Measurements from ENCODE around the gene NLRC4. TPM values are rescaled to one million over a fixed set of nuclear protein-coding genes. Genes with fewer than 3 reads are reported as not detected.
"Not testable (repeated sequence)": the region's sequence is repeated elsewhere in the genome, so short reads cannot be mapped to it uniquely, and the experiment has no call there.

NLRC4 gene
- total RNA-seq, 4 donors from 2014 or later, result 0.20 to 1.1 (median 0.57) TPM

DNA sequence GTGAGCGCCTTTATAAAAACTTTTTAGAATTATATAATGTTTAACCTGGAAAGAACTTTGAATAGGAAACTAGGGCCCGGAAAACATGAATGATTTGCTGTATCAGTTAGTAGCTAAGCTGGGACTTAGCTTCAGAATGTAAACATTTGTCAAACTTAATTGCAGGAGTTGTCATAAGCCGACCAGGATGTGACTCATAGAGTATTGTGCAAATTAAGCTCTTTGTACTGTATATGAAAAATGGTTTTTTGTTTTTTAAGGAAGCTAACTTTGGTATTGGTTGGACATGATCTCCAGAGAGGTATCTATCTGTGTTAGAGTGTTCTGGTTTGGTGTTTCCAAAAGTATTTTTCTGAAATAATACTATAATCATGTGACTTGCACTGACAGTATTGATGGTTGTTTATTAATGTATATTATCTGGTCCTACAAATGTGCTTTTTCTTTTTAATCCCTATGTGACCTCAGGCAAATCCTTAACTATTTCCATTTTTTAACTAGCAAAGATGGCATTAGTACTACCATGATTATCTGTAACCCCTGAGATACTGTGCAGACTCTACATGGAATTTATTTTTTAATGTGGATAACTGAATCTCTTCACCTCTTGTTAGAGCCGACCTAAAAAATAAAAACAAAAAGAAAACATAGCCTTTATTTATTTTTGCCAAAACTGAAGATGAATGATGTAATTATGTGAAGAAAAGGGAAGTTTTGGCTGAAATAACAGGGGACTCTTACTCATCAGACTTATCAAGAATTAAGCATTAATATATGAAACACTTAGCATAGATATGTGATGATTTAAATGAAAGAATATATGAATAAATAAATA lies 24.7 kb upstream of the NLRC4 start:
- 57 to 62% methylated on average over 4 of the region's 4 CpGs for WGBS, 2 donors
- H3K4me3 ChIP-seq (ENCODE audit: low read depth, poor library complexity, severe bottlenecking), result no peak overlapping the region
- no peak for DNase-seq (ENCODE audit: low spot score in 2 of 2)
- intact Hi-C loops (cut with DNase I; ENCODE audit: low total_unique reads), result no loop called here
- no peak for TF ChIP-seq POLR2A (IDR thresholded peaks at IDR 0.05)
- TF ChIP-seq, protein P1, sequence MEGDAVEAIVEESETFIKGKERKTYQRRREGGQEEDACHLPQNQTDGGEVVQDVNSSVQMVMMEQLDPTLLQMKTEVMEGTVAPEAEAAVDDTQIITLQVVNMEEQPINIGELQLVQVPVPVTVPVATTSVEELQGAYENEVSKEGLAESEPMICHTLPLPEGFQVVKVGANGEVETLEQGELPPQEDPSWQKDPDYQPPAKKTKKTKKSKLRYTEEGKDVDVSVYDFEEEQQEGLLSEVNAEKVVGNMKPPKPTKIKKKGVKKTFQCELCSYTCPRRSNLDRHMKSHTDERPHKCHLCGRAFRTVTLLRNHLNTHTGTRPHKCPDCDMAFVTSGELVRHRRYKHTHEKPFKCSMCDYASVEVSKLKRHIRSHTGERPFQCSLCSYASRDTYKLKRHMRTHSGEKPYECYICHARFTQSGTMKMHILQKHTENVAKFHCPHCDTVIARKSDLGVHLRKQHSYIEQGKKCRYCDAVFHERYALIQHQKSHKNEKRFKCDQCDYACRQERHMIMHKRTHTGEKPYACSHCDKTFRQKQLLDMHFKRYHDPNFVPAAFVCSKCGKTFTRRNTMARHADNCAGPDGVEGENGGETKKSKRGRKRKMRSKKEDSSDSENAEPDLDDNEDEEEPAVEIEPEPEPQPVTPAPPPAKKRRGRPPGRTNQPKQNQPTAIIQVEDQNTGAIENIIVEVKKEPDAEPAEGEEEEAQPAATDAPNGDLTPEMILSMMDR (IDR thresholded peaks at IDR 0.05), result no peak

DNA sequence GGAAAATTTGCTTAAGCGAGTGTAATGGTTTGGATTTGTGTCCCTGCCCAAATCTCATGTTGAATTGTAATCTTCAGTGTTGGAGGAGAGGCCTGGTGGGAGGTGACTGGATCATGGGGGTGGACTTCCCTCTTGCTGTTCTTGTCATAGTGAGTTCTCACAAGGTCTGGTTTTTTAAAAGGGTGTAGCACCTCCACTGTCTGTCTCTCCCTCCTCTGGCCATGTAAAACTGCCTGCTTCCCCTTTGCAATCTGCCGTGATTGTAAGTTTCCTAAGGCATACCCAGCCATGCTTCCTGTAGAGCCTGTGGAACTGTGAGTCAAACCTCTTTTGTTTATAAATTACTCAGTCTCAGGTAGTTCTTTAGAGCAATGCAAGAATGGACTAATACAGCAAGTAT lies 19.6 kb upstream of the NLRC4 start:
- no peak for DNase-seq (ENCODE audit: low spot score in 2 of 2)
- intact Hi-C loops (cut with DNase I; ENCODE audit: low total_unique reads), result no loop called here
- WGBS, 2 donors, result 76 to 83% methylated on average over 2 of the region's 2 CpGs
- no peak for TF ChIP-seq POLR2A (IDR thresholded peaks at IDR 0.05)
- TF ChIP-seq, protein P1 (IDR thresholded peaks at IDR 0.05), result no peak
- no peak overlapping the region for H3K4me3 ChIP-seq (ENCODE audit: low read depth, poor library complexity, severe bottlenecking)

DNA sequence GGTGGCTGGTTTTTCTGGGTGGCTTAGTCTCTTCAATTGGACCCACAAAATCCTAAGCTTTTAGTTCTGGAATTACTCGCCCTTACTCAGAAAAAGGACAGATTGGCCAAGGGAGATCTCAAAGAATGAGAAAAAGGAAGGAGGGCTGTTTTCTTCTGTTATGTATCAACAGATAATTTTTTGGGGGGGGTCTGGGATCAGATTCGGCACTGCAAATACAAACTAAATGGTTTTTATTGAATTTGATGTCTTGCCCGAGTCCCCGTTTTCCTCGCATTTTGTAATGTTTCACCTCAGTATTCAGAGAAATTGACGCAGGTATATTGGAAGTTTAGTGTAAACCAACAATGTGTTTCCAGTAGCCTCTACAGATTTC lies 13.8 kb upstream of the NLRC4 start:
- intact Hi-C loops (cut with DNase I; ENCODE audit: low total_unique reads), result no loop called here
- TF ChIP-seq, protein P1 (IDR thresholded peaks at IDR 0.05), result no peak
- no peak for TF ChIP-seq POLR2A (IDR thresholded peaks at IDR 0.05)

DNA sequence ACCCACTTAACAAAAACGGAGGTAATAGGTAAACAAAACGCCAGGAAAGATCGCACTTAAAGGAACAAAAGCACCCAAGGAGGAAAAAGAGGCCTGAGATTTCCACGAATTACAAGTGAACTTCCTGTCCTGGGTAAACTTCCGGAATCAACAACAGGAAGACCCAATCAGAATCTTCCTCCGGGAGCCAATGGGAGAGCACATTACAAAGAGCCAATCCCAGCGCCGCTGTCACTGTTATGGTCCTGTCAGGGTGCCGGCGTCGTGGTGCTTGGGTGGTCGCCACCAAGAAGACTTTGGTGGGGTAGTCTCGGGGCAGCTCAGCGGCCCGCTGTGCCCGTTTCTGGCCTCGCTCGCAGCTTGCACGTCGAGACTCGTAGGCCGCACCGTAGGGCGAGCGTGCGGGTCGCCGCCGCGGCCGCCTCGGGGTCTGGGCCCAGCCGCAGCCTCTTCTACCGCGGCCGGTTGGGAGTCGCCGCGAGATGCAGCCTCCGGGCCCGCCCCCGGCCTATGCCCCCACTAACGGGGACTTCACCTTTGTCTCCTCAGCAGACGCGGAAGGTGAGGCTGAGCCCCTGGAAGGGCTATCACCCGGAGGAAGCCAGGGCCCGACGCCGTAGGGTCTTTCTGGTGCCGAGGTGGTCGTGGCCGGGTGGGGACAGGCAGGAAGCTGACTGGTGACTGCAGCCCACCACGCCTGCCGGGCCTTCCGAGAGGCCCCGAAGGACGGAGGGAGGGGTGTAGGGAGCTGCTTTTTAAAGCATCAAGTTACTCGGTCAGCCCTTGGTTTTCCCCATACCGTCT lies 13.2 kb upstream of the NLRC4 start, which contains the start of gene YIPF4:
TSS of gene YIPF4 (plus strand) at position 231 of the 804 bp plus-strand sequence. CDS start at position 483, 252 bp downstream.
- intact Hi-C loops (cut with DNase I; ENCODE audit: low total_unique reads), result no loop called here
- 0% methylated on average over 24 to 35 of the region's 59 CpGs for WGBS, 2 donors

More for the DNA sequence above, 13.8 kb upstream of the NLRC4 start:
- WGBS, 2 donors, result 11 to 12% methylated on average over 6 of the region's 6 CpGs
- DNase-seq (ENCODE audit: low spot score in 2 of 2), result no peak
- peak overlapping the region; percentile 100 for H3K4me3 ChIP-seq (ENCODE audit: low read depth, poor library complexity, severe bottlenecking)

DNA sequence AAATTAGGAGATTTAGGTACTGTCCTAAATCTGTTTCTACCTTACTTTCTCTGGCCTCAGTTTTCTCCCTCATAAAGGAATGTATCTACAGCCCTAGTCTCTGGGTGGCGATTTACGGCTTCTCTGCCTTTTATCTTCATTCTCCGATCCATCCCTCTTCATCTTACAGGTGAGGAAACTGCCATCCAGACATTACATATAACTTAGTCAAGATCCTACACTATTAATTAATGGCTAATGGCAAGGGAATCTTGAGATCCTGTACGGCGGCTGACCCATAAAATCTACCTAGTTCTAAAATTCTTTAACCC lies 12.6 kb upstream of the NLRC4 start:
- H3K4me3 ChIP-seq (ENCODE audit: low read depth, poor library complexity, severe bottlenecking), result peak overlapping the region; percentile 100
- TF ChIP-seq, protein P1 (IDR thresholded peaks at IDR 0.05), result no peak
- TF ChIP-seq POLR2A (IDR thresholded peaks at IDR 0.05), result no peak
- intact Hi-C loops (cut with DNase I; ENCODE audit: low total_unique reads), result no loop called here
- 67 to 71% methylated on average over 5 of the region's 5 CpGs for WGBS, 2 donors
- DNase-seq (ENCODE audit: low spot score in 2 of 2), result no peak

More for the DNA sequence above, 13.2 kb upstream of the NLRC4 start, which contains the start of gene YIPF4:
- peak within 1 kb of the TSS; percentile 100 for H3K4me3 ChIP-seq (ENCODE audit: low read depth, poor library complexity, severe bottlenecking)
- DNase-seq (ENCODE audit: low spot score in 2 of 2), result peak; percentile 93 to 97
- TF ChIP-seq, protein P1 (IDR thresholded peaks at IDR 0.05), result no peak
- no peak for TF ChIP-seq POLR2A (IDR thresholded peaks at IDR 0.05)

DNA sequence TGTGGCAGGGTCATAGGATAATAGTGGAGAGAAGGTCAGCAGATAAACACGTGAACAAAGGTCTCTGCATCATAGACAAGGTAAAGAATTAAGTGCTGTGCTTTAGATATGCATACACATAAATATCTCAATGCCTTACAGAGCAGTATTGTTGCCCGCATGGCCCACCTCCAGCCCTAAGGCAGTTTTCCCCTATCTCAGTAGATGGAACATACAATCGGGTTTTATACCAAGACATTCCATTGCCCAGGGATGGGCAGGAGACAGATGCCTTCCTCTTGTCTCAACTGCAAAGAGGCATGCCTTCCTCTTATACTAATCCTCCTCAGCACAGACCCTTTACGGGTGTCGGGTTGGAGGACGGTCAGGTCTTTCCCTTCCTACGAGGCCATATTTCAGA lies 11.1 kb upstream of the NLRC4 start:
- intact Hi-C loops (cut with DNase I; ENCODE audit: low total_unique reads); DNase-seq (ENCODE audit: low spot score in 2 of 2); H3K4me3 ChIP-seq (ENCODE audit: low read depth, poor library complexity, severe bottlenecking): not testable (repeated sequence)
- 89 to 93% methylated on average over 7 of the region's 7 CpGs for WGBS, 2 donors

All from lower leg skin (tissue), 4 donors.